ENCODE measurements around the gene SEPHS1.
"Not testable (repeated sequence)": the region's sequence is repeated elsewhere in the genome, so short reads cannot be mapped to it uniquely, and the experiment has no call there.

SEPHS1 gene

DNA sequence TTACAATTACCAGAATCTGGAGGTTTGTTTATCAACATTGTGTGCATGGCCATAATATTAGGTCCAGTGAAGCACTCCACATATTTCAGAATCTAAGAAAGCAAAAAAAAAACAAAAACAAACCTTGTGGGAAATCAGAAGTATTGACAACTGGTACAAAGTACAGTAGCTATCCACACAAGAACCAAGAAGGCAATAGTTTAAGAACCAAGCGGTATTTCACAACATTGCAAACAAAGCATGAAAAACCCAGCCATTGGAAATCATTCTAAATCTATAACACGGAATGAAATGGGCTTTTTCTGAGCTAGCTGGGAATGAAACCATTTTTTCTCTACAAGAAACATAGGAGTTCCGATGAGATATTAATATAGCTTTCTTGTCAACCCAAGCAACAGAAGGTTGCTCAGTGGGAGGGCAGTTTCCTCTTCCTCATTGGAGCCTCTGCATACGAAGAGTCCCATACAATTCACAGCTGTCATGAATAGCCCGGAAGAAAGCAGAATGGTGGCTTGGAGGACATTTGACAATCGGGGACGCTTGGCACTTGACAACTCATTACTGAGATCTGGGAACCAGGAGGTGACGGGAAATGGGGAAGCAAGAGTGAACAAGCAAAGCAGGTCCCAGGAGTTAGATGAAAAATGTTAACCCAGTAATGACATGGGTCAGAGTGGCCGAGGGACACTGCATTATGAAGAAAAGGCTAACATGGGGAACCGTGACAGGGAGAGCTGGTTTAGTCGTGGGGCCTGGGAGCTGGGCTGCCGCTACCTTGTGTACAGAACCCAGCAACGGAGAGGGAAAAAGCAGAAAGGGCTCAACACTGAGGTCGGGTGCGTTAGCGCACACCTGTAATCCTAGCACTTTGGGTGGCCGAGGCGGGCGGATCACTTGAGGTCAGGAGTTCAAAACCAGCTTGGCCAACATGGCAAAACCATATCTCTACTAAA, 56.0 kb downstream of the SEPHS1 start:
- DNase-seq (ENCODE audit: low read depth in 1 of 2, low spot score in 1 of 2): no peak

GRCh38 chr10:13291061-13291460, 57.0 kb downstream of the SEPHS1 start:
- no peak for DNase-seq (ENCODE audit: low read depth in 1 of 2, low spot score in 1 of 2)

- DNase-seq (ENCODE audit: low read depth in 1 of 2, low spot score in 1 of 2): no peak
Measured at GRCh38 chr10:13284050-13284449, 64.0 kb downstream of the SEPHS1 start.

GRCh38 chr10:13282348-13282747, 65.7 kb downstream of the SEPHS1 start:
- DNase-seq (ENCODE audit: low read depth in 1 of 2, low spot score in 1 of 2): not testable (repeated sequence)

GRCh38 chr10:13276749-13277365, 71.2 kb downstream of the SEPHS1 start:
- no peak for DNase-seq (ENCODE audit: low read depth in 1 of 2, low spot score in 1 of 2)

GRCh38 chr10:13276146-13276545, 71.9 kb downstream of the SEPHS1 start:
- not testable (repeated sequence) for DNase-seq (ENCODE audit: low read depth in 1 of 2, low spot score in 1 of 2)

DNA sequence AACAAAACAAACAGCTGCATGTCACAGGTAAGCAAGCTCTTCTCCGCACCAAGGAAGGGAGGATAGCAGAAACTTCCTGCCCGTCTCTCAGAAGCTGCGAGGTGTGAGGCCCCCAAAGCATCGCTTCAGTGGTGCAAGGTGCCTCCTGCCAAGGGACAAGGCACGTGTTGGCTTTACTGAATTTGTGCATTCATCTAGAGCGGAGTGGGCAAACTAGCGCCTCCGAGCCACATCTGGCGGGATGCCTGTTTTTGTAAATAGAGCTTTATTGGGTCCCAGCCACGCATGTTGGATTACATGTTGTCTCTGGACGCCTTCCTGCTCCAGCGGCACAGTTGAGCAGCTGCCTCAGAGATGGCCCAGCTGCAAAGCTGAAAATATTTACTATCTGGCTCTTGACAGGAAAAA, 75.9 kb downstream of the SEPHS1 start:
- DNase-seq (ENCODE audit: low read depth in 1 of 2, low spot score in 1 of 2): no peak

GRCh38 chr10:13271552-13272163, 76.4 kb downstream of the SEPHS1 start:
- no peak for DNase-seq (ENCODE audit: low read depth in 1 of 2, low spot score in 1 of 2)

DNA sequence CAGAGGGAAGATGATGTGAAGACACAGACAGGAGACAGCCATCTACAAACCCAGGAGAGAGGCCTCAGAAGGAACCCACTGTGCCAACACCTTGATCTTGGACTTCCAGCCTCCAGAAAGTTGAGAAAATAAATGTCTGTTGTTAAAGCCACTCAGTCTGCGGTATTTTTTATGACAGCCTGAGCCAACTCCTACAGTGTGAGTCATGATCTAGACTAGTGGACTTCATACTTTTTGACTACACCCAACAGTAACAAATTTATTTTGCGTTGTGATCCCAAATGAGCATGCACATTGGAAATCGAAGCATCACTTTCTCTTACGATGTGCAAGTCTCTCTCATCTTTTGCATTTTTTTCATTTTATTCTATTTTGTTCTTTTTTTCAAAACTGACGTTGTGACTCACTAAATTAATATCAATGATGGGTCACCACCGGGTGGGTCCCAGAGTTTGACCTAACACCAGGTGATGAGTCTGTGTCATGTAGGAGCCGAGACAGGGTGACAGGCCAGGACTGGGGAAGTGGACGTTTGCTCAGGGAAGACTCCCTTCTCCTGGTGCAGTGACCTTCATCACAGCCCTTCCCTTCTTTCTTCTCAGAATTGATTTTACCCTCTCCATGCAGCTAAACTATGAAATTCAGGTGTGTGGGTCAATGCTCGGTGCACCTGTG, 77.1 kb downstream of the SEPHS1 start:
- DNase-seq (ENCODE audit: low read depth in 1 of 2, low spot score in 1 of 2): no peak

GRCh38 chr10:13268841-13269240, 79.3 kb downstream of the SEPHS1 start:
- no peak for DNase-seq (ENCODE audit: low read depth in 1 of 2, low spot score in 1 of 2)

GRCh38 chr10:13268310-13268709, 79.8 kb downstream of the SEPHS1 start:
- no peak for DNase-seq (ENCODE audit: low read depth in 1 of 2, low spot score in 1 of 2)

Data from activated CD4-positive, alpha-beta T cell treated with anti-CD3 and anti-CD28 coated beads, Interleukin-2, amount 50 U/mL, for 24 hours (primary cell).